ENCODE results near the gene SHANK3.

Gene SHANK3

GRCh38 chr22:50627642-50628542 lies 44.7 kb upstream of the SHANK3 start, which contains the start of gene ARSA:
TSS of gene ARSA (minus strand) at chr22:50628152. CDS start at chr22:50627779, 373 bp downstream.
- TF ChIP-seq, protein P1, sequence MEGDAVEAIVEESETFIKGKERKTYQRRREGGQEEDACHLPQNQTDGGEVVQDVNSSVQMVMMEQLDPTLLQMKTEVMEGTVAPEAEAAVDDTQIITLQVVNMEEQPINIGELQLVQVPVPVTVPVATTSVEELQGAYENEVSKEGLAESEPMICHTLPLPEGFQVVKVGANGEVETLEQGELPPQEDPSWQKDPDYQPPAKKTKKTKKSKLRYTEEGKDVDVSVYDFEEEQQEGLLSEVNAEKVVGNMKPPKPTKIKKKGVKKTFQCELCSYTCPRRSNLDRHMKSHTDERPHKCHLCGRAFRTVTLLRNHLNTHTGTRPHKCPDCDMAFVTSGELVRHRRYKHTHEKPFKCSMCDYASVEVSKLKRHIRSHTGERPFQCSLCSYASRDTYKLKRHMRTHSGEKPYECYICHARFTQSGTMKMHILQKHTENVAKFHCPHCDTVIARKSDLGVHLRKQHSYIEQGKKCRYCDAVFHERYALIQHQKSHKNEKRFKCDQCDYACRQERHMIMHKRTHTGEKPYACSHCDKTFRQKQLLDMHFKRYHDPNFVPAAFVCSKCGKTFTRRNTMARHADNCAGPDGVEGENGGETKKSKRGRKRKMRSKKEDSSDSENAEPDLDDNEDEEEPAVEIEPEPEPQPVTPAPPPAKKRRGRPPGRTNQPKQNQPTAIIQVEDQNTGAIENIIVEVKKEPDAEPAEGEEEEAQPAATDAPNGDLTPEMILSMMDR (IDR thresholded peaks at IDR 0.05) = peak; percentile 57

DNA sequence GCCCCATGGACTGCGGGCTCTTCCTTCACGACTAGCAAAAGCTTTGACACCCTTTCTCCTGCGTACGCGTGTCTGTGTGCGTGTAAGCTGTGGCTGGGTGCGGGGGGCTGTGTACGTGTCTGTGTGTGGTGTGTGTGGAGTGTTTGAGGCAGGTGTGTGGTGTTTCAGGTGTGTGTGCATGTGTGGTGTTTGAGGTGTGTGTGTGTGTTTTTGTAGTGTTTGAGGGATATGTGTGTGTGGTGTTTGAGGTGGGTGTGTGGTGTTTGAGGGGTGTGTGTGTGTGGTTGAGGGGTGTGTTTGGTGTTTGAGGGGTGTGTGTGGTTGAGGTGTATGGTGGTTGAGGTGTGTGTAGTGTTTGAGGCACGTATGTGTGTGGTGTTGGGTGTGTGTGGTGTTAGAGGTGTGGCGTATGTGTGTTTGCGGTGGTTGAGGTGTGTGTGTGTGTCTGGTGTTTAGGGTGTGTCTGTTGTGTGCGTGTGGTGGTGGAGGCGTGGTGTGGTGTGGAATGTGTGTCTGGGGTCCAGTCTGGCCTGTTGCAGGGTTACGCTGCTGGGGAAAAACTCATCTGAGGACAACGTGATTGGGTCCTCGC lies 44.0 kb upstream of the SHANK3 start:
- TF ChIP-seq, protein P1 (IDR thresholded peaks at IDR 0.05) = no peak

GRCh38 chr22:50630376-50630775 lies 42.2 kb upstream of the SHANK3 start:
- TF ChIP-seq, protein P1 (IDR thresholded peaks at IDR 0.05) = no peak

DNA sequence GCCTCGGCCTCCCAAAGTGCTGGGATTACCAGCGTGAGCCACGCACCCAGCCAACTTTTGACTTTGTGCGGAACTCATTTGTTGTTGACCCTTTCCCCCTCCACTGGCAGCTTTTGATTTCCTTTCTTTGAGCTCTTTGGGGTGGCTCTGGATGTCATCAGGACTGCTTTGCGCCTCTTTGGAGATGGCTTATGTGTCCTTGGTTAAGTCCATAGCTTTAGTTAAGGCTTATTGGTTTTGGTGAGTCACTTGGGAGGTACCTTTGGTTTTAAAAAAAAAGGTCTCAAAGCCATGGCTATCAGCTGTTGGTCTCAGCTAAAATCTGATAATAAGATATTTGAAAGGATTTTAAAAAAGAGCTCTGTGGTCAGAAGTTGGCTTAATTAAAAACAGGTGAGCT lies 39.5 kb upstream of the SHANK3 start:
- TF ChIP-seq, protein P1 (IDR thresholded peaks at IDR 0.05) = no peak

GRCh38 chr22:50633771-50634170 lies 38.9 kb upstream of the SHANK3 start:
- TF ChIP-seq, protein P1 (IDR thresholded peaks at IDR 0.05) = no peak

DNA sequence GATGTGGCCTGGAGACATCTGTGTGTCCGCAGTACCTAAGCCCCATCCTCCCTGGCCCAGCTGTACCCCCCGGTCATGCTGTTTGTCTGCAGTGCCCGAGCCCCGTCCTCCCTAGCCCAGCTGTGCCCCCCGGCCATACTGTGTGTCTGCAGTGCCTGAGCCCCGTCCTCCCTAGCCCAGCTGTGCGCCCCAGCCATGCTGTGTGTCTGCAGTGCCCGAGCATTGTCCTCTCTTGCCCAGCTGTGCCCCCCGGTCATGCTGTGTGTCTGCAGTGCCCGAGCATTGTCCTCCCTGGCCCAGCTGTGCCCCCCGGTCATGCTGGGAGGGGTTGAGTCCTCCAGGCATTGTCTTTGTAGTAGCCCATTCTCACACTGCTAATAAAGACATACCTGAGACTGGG lies 37.0 kb upstream of the SHANK3 start:
- TF ChIP-seq, protein P1 (IDR thresholded peaks at IDR 0.05) = no peak

DNA sequence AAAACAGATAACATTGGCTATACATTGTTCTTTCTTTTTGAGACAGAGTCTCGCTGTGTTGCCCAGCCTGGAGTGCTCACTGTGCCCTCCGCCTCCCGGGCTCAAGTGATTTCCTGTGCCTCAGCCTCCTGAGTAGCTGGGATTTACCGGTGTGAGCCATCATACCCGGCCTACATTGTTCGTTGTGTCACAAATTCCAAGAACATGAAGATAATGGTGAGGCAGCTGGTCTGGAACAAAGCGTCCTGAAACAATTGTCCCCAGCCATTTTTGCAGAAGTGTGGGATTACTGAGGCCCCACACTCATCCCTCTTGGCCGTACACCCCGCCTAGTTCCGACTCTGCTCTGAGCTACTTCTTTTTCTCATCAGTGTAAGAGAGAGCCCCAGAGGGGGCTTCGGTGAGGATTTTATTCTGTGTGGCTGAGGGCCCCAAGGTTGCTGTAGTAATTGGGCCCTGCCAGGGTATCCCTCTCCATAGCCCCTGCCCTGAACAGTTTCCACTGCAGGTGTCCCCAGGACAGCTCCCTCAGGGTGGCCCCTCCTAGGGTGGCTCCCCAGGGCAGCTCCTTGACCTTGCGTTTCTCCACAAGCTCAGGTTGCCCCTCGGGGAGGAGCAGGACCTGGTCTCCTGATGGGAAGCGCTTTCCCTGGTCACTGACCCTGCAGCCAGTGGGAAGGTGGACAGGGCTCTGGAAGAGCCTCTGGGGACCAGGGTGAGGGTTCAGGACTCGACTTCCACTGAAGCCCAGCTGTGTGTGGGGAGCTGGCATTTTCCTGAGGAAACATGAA lies 31.6 kb upstream of the SHANK3 start:
- TF ChIP-seq, protein P1 (IDR thresholded peaks at IDR 0.05) = no peak
